ENCODE measurements around the gene IMP3.

Gene IMP3

GRCh38 chr15:75594276-75594675 is 45.7 kb downstream of the IMP3 start:
- H3K4me3 ChIP-seq (ENCODE audit: low read depth, low read length) = no peak overlapping the region
- DNase-seq (ENCODE audit: low read depth) = no peak
- TF ChIP-seq, protein P1, sequence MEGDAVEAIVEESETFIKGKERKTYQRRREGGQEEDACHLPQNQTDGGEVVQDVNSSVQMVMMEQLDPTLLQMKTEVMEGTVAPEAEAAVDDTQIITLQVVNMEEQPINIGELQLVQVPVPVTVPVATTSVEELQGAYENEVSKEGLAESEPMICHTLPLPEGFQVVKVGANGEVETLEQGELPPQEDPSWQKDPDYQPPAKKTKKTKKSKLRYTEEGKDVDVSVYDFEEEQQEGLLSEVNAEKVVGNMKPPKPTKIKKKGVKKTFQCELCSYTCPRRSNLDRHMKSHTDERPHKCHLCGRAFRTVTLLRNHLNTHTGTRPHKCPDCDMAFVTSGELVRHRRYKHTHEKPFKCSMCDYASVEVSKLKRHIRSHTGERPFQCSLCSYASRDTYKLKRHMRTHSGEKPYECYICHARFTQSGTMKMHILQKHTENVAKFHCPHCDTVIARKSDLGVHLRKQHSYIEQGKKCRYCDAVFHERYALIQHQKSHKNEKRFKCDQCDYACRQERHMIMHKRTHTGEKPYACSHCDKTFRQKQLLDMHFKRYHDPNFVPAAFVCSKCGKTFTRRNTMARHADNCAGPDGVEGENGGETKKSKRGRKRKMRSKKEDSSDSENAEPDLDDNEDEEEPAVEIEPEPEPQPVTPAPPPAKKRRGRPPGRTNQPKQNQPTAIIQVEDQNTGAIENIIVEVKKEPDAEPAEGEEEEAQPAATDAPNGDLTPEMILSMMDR (conservative IDR thresholded peaks at IDR 0.05; ENCODE audit: low read depth, low read length) = no peak

DNA sequence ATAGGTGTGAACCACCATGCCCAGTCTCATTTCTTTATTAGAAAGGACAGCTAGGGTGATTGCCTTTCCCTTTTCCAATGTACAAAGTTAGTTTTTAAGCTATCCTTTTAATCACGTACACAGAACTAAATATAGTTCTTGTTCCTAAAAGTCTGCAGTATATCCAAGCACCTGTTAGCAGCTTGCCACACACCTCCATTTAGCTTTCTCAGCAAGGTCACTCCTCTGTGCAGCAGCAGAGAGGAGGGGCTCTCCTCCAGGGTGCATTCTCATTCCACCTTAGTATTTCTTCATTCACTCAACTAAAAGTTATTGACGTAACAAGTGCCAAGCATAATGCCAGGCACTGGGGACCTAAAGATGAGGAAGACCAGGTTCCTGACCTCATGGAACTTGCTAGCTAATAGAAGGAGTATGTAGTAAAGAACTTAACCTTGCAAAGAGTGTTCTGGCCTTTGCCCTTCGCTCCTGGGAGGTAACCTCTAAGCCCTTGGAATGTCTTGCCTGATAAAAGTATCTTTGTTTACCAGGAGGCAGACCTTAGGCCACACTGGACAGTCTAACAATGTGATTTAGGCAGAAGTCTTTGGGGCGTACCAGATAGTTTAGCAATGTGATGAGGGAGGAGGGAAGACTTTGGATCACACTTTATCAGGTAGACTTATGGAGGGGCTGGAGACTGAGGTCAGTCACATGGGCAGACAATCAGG is 48.2 kb downstream of the IMP3 start:
- TF ChIP-seq, protein P1 (conservative IDR thresholded peaks at IDR 0.05; ENCODE audit: low read depth, low read length) = no peak
- H3K4me3 ChIP-seq (ENCODE audit: low read depth, low read length) = no peak overlapping the region
- no peak for DNase-seq (ENCODE audit: low read depth)

DNA sequence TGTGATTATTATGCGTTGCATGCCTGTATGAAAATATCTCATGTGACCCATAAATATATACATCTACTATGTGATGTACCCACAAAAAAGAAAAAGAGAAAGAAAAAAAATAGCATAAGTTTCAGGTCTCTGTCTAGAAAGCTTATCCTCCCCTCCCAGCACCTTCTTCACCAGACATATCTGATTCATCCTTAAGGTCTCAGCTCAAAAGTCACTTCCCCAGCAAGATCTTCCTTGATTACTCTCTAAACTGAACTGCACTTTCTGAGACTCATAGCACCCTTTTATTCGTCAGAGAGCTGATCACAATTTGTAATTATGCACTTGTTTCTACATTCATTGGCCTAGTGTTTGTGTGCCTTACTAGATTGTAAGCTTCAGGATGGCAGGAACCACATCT is 49.8 kb downstream of the IMP3 start:
- no peak for DNase-seq (ENCODE audit: low read depth)
- H3K4me3 ChIP-seq (ENCODE audit: low read depth, low read length) = no peak overlapping the region
- TF ChIP-seq, protein P1 (conservative IDR thresholded peaks at IDR 0.05; ENCODE audit: low read depth, low read length) = no peak

Data from choroid plexus epithelial cell (primary cell).